GM12878 (cell line): ENCODE data around the gene KHK. TPM values are rescaled to one million over a fixed set of nuclear protein-coding genes. Genes with fewer than 3 reads are reported as not detected.
A peak's percentile ranks its signal among the peaks of the same experiment; 100 is the strongest.

Source experiments
- ATAC-seq: fragments of 200-7000 bp; cut with Tn5 transposase; 3 replicates; pipeline ENCODE4 v1.9.1; 2020; ENCODE audit warnings: mild to moderate bottlenecking, moderate library complexity
- BruUV-seq: library from RNA; stranded (reverse); fragments of 400-500 nt; replicated peaks from 2 replicates; lab custom pipeline; 2021; lab: Mats Ljungman, UMichigan
- CTCF ChIA-PET: fragments of 300-600 bp; sonication (Branson Sonifier 250); formaldehyde crosslinking; extraction: SDS; loops from one replicate; lab custom pipeline; 2021; ENCODE audit warnings: inconsistent platforms; lab: Yijun Ruan, JAX
- POLR2A ChIA-PET: fragments of 350-600 bp; formaldehyde crosslinking; extraction: SDS; loops from one replicate; lab custom pipeline; 2021; ENCODE audit warnings: inconsistent platforms; lab: Charles Lee
- RAD21 ChIA-PET: fragments of 300-600 bp; sonication (Branson Sonifier 250); formaldehyde crosslinking; loops from one replicate; lab custom pipeline; 2023; ENCODE audit warnings: antibody characterized with exemption; ENCODE audit not compliant: unreplicated experiment; lab: Charles Lee
- SMC1A ChIA-PET: fragments of 300-600 bp; sonication (Branson Sonifier 250); formaldehyde crosslinking; loops from one replicate; lab custom pipeline; 2023; ENCODE audit not compliant: unreplicated experiment, uncharacterized antibody; lab: Charles Lee
- DNase-seq: peaks from one replicate; pipeline ENCODE4 v3.0.0-alpha.2; 2011; ENCODE audit warnings: low read depth, low spot score
- FAIRE-seq: peaks from 3 replicates; lab custom pipeline; 2011; peaks lifted over from hg19 to GRCh38; lab: Jason Lieb, UNC
- H2AFZ ChIP-seq: 2 replicates; pipeline ENCODE4 v1.6.0; 2011; ENCODE audit warnings: low read depth, low read length, control low read depth; ENCODE audit not compliant: control insufficient read depth
- H3K27ac ChIP-seq: 2 replicates; pipeline ENCODE4 v1.5.1; 2011; ENCODE audit warnings: control low read depth; ENCODE audit not compliant: control insufficient read depth, insufficient read depth
- H3K27me3 ChIP-seq, 2 experiments: replicated peaks in 1 of 2; 2 replicates each; pipeline versions ENCODE4 v1.6.0 to v1.6.1; 2011; ENCODE audit warnings: low read length in 1 of 2; ENCODE audit not compliant: control insufficient read depth in 2 of 2, insufficient read depth in 2 of 2
- H3K36me3 ChIP-seq, 2 experiments: 2 replicates each; pipeline ENCODE4 v1.5.1; 2011; ENCODE audit warnings: low read length in 1 of 2; ENCODE audit not compliant: control insufficient read depth in 2 of 2, insufficient read depth in 2 of 2
- H3K4me1 ChIP-seq: 2 replicates; pipeline ENCODE4 v1.6.1; 2011; ENCODE audit warnings: mild to moderate bottlenecking, low read length, moderate library complexity, mixed read lengths; ENCODE audit not compliant: control insufficient read depth, insufficient read depth
- H3K4me2 ChIP-seq: 2 replicates; pipeline ENCODE4 v1.6.0; 2011; ENCODE audit warnings: control low read depth; ENCODE audit not compliant: control insufficient read depth, insufficient read depth
- H3K4me3 ChIP-seq: fragments of 200-600 bp; sonication (generic); 2 replicates; pipeline ENCODE4 v1.5.1; 2016
- H3K79me2 ChIP-seq: 2 replicates; pipeline ENCODE4 v1.6.0; 2011; ENCODE audit warnings: low read length; ENCODE audit not compliant: control insufficient read depth, insufficient read depth
- H3K9ac ChIP-seq: 2 replicates; pipeline ENCODE4 v1.8.0; 2011; ENCODE audit warnings: low read length, control low read depth, mixed read lengths; ENCODE audit not compliant: control insufficient read depth, insufficient read depth
- H3K9me3 ChIP-seq: replicated peaks from 3 replicates; pipeline ENCODE4 v1.5.1; 2011; ENCODE audit warnings: mild to moderate bottlenecking, low read length; ENCODE audit not compliant: control insufficient read depth, insufficient read depth
- H4K20me1 ChIP-seq: 2 replicates; pipeline ENCODE4 v1.6.0; 2011; ENCODE audit not compliant: control insufficient read depth, insufficient read depth
- BHLHE40 ChIP-seq, 2 experiments: fragments of 450-650 bp in 1 of 2; IDR thresholded peaks; 2 replicates each; pipeline ENCODE4 v1.6.1; 2011 to 2017; ENCODE audit warnings: low read depth in 2 of 2, borderline replicate concordance in 1 of 2, improper control_type of control experiment in 1 of 2, low read length in 1 of 2, mild to moderate bottlenecking in 1 of 2
- CBFB ChIP-seq: IDR thresholded peaks from 2 replicates; pipeline ENCODE4 v1.6.1; 2016; ENCODE audit warnings: antibody characterized with exemption, low read depth
- E2F8 ChIP-seq: fragments of 450-650 bp; IDR thresholded peaks from 2 replicates; pipeline ENCODE4 v1.6.1; 2018; ENCODE audit warnings: mild to moderate bottlenecking, low read depth, moderate library complexity; ENCODE audit not compliant: partially characterized antibody
- EED ChIP-seq: sonication (generic); IDR thresholded peaks from 2 replicates; pipeline ENCODE4 v1.6.1; 2016; ENCODE audit warnings: antibody characterized with exemption, low read depth
- HDGF ChIP-seq: fragments of 450-650 bp; IDR thresholded peaks from 2 replicates; pipeline ENCODE4 v1.6.1; 2016; ENCODE audit warnings: antibody characterized with exemption
- MEF2A ChIP-seq: IDR thresholded peaks from 2 replicates; pipeline ENCODE4 v1.6.1; 2011; ENCODE audit warnings: low read depth, mild to moderate bottlenecking, low read length, moderate library complexity; ENCODE audit not compliant: insufficient read depth
- MYB ChIP-seq: fragments of 150-350 bp; IDR thresholded peaks from 2 replicates; pipeline ENCODE4 v1.6.1; 2014; ENCODE audit warnings: mild to moderate bottlenecking, low read depth, low read length, borderline replicate concordance
- NR2C2 ChIP-seq: IDR thresholded peaks from 2 replicates; pipeline ENCODE4 v1.6.1; 2011; ENCODE audit warnings: borderline replicate concordance, low read depth; ENCODE audit not compliant: control insufficient read depth, insufficient read length
- PRDM15 ChIP-seq: fragments of 450-650 bp; formaldehyde crosslinking; IDR thresholded peaks from 2 replicates; pipeline ENCODE4 v1.4.0; 2020; ENCODE audit warnings: mild to moderate bottlenecking, moderate library complexity
- RBBP5 ChIP-seq: fragments of 200-600 bp; sonication (generic); conservative IDR thresholded peaks from 2 replicates; pipeline ENCODE4 v1.6.1; 2016
- SIX5 ChIP-seq: IDR thresholded peaks from 2 replicates; pipeline ENCODE4 v1.6.1; 2011; ENCODE audit warnings: mild to moderate bottlenecking, low read depth, low read length, moderate library complexity; ENCODE audit not compliant: severe bottlenecking
- TCF7 ChIP-seq: IDR thresholded peaks from 2 replicates; pipeline ENCODE4 v1.6.1; 2014; ENCODE audit warnings: antibody characterized with exemption, borderline replicate concordance
- ZBTB33 ChIP-seq: fragments of 450-650 bp; IDR thresholded peaks from 2 replicates; pipeline ENCODE4 v1.6.1; 2017; ENCODE audit warnings: mild to moderate bottlenecking
- WGBS: methylation state at CpG from one replicate; pipeline ENCODE4 v1.1.6; 2016; ENCODE audit warnings: low lambda C conversion rate; ENCODE audit not compliant: insufficient replicate concordance, insufficient coverage; ENCODE audit errors: missing lambda C conversion rate; 5-methylcytosine and 5-hydroxymethylcytosine counted together
- in situ Hi-C: fragments of 300-500 bp; cut with MboI; formaldehyde crosslinking; loops from 9 replicates; pipeline ENCODE4 v1.14.3; 2018; ENCODE audit warnings: mixed read lengths
- intact Hi-C: fragments of 100-400 bp; cut with micrococcal nuclease; formaldehyde crosslinking; loops from one replicate; pipeline ENCODE4 v1.14.2; 2022; ENCODE audit not compliant: unreplicated experiment
- polyA plus RNA-seq, 11 experiments: library from polyadenylated mRNA; depleted of rRNA in 4 of 11; unstranded in 6 of 11; stranded (reverse) in 5 of 11; fragments of >200 nt; fragmentation: Nextera tagmentation in 4 of 11; fragmentation: Illumina TruSeq in 1 of 11; extraction: Ambion mirVana in 4 of 11; extraction: Trizol in 1 of 11; gene quantifications; 1 replicate in 1 of 11; 2 replicates in 10 of 11; pipeline versions ENCODE4 v1.2.1 to v1.2.3, GENCODE V29; 2011 to 2016; ENCODE audit warnings: inconsistent platforms in 2 of 11, missing spikeins in 2 of 11, low read depth in 1 of 11
- total RNA-seq, 4 experiments: library from RNA; depleted of rRNA in 3 of 4; stranded (reverse); fragments of >200 nt in 3 of 4; fragmentation: Illumina TruSeq in 1 of 4; extraction: Trizol in 1 of 4; gene quantifications; 2 replicates each; pipeline versions ENCODE4 v1.2.1 to v1.2.3, GENCODE V29; 2013 to 2021

Gene KHK
- total and polyA plus RNA-seq, 10 of the 15 experiments (the other 5 are each of a cell fraction or from before 2014, with no cell fraction given) = 0.31 to 11.8 (median 3.9) TPM

GRCh38 chr2:27050281-27050995 lies 36.1 kb upstream of the KHK start:
- Histone ChIP-seq H3K27me3 (no peaks in the 10 kb centered on the region), H3K36me3 (peaks cover 3 to 8% of the 10 kb centered on the region in 2 experiments; a peak in 2 of 4 replicates), H3K9me3 (no peaks in the 10 kb centered on the region), H4K20me1 (no peaks in the 10 kb centered on the region), H3K9ac (peak overlapping the region; percentile 87), H2AFZ (peak overlapping the region; percentile 89), H3K4me1 (peaks cover 9% of the 10 kb centered on the region), H3K4me3 (peak overlapping the region; percentile 99), H3K4me2 (peak overlapping the region; percentile 89), H3K79me2 (0 out of 2 replicates have a peak, but pooled peaks cover 1% of the 10 kb centered on the region), H3K27ac (peak overlapping the region; percentile 82)
- POLR2A ChIA-PET = interaction anchor here (0.8 to 8.9 kb wide), 11 partner anchors 7 to 161 kb away, joined by 3 to 139 read pairs (median 12); partner anchors contain the start of genes ATRAID, KHK, OST4 and SLC5A6
- intact Hi-C loops = loop anchor here (1.0 to 5.0 kb wide), 4 partner anchors 18 to 263 kb away; partner anchors contain the start of genes CENPA, KHK, OST4 and TMEM214
- no TSS peak for BruUV-seq
- CTCF ChIA-PET = interaction anchor here (0.5 to 3.5 kb wide), 19 partner anchors 11 to 160 kb away, joined by 3 to 28 read pairs (median 5); partner anchors contain the start of genes KHK, OST4, PREB and TMEM214
- SMC1A ChIA-PET = interaction anchor here (0.8 to 3.1 kb wide), 17 partner anchors 7 to 329 kb away, joined by 3 to 33 read pairs (median 4); partner anchors contain the start of genes KHK, OST4 and TMEM214
- DNase-seq (peak; percentile 99), FAIRE-seq (peak; percentile 99), ATAC-seq (peak; percentile 79)
- RAD21 ChIA-PET = interaction anchor here (0.7 to 3.4 kb wide), 14 partner anchors 9 to 162 kb away, joined by 3 to 31 read pairs (median 5); partner anchors contain the start of genes KHK, OST4, PREB and SLC5A6
- in situ Hi-C loops = no loop called here
- WGBS = under 1% methylated on average over 48 of the region's 48 CpGs
- no peak for TF ChIP-seq HDGF
- no peak for TF ChIP-seq MYB
- TF ChIP-seq PRDM15 = no peak
- peak in 1 of 2 experiments; percentile 28; a peak in 1 of 4 replicates for TF ChIP-seq BHLHE40 (IDR thresholded peaks at IDR 0.05; ENCODE audit: borderline replicate concordance in 1 of 2, low read depth in 2 of 2, low read length in 1 of 2)
- no peak for TF ChIP-seq E2F8
- TF ChIP-seq TCF7 = no peak
- TF ChIP-seq SIX5 = no peak
- no peak for TF ChIP-seq NR2C2
- TF ChIP-seq RBBP5 = peak; percentile 88; the same call in 1 of the 2 replicates
- TF ChIP-seq ZBTB33 = no peak
- TF ChIP-seq MEF2A = peak; percentile 75; the same call in 1 of the 2 replicates
- TF ChIP-seq CBFB = peak; percentile 66
- no peak; the same call in 1 of the 2 replicates for TF ChIP-seq EED
